Suprapubic skin (tissue), 4 donors: ENCODE data around the gene RAE1.

ENCODE experiments used
- CTCF ChIP-seq, 2 donors: fragments of 200-600 bp in 1 of 2; fragments of 450-650 bp in 1 of 2; sonication (generic) in 1 of 2; IDR thresholded peaks; one replicate each; pipeline ENCODE4 v1.5.1; 2016 to 2019; ENCODE audit warnings: antibody characterized with exemption in 2 of 2, mild to moderate bottlenecking in 1 of 2, moderate library complexity in 1 of 2
- POLR2A ChIP-seq, 2 donors: fragments of 450-650 bp; IDR thresholded peaks; one replicate each; pipeline ENCODE4 v1.6.1; 2017; ENCODE audit warnings: antibody characterized with exemption in 2 of 2, mild to moderate bottlenecking in 2 of 2, moderate library complexity in 2 of 2
- POLR2AphosphoS5 ChIP-seq, 3 donors: sonication (generic); formaldehyde crosslinking; IDR thresholded peaks; one replicate each; pipeline ENCODE4 v1.6.1; 2017; ENCODE audit warnings: antibody characterized with exemption in 3 of 3

GRCh38 chr20:57385940-57386339 is 34.9 kb downstream of the RAE1 start:
- no peak for TF ChIP-seq CTCF (IDR thresholded peaks at IDR 0.05)
- no peak for TF ChIP-seq POLR2AphosphoS5 (IDR thresholded peaks at IDR 0.05)
- no peak for TF ChIP-seq POLR2A (IDR thresholded peaks at IDR 0.05)
